CD4-positive, alpha-beta T cell treated with Interleukin-15 for 1 hour (primary cell): ENCODE results near the gene SLC29A3.

Source experiments
- DNase-seq: peaks from one replicate; pipeline ENCODE4 v3.0.0-alpha.2; 2020

SLC29A3 gene

GRCh38 chr10:71301371-71301916 is 17.6 kb upstream of the SLC29A3 start:
- DNase-seq = no peak

- no peak for DNase-seq
Measured at GRCh38 chr10:71302451-71302850, 16.6 kb upstream of the SLC29A3 start.

- DNase-seq = no peak
Measured at GRCh38 chr10:71302874-71303568, 16.0 kb upstream of the SLC29A3 start.

GRCh38 chr10:71303569-71303907 is 15.5 kb upstream of the SLC29A3 start:
- DNase-seq = no peak

- no peak for DNase-seq
Measured at GRCh38 chr10:71304914-71305313, 14.1 kb upstream of the SLC29A3 start.

- no peak for DNase-seq
Measured at GRCh38 chr10:71306979-71307378, 12.1 kb upstream of the SLC29A3 start.

GRCh38 chr10:71307469-71308085 is 11.5 kb upstream of the SLC29A3 start:
- no peak for DNase-seq

GRCh38 chr10:71308244-71308643 is 10.8 kb upstream of the SLC29A3 start:
- no peak for DNase-seq

GRCh38 chr10:71308985-71309384 is 10.1 kb upstream of the SLC29A3 start:
- no peak for DNase-seq

- DNase-seq = no peak
Measured at GRCh38 chr10:71309919-71310318, 9.1 kb upstream of the SLC29A3 start.

- DNase-seq = no peak
Measured at GRCh38 chr10:71312220-71312619, 6.8 kb upstream of the SLC29A3 start.

- no peak for DNase-seq
Measured at GRCh38 chr10:71312811-71313789, 6.0 kb upstream of the SLC29A3 start.

GRCh38 chr10:71314028-71314693 is 4.9 kb upstream of the SLC29A3 start:
- DNase-seq = peak; percentile 49

GRCh38 chr10:71314694-71315225 is 4.3 kb upstream of the SLC29A3 start:
- no peak for DNase-seq

GRCh38 chr10:71316056-71316785 is 2.8 kb upstream of the SLC29A3 start:
- DNase-seq = no peak

GRCh38 chr10:71316786-71317160 is 2.3 kb upstream of the SLC29A3 start:
- no peak for DNase-seq

GRCh38 chr10:71317739-71318138 is 1.3 kb upstream of the SLC29A3 start:
- DNase-seq = no peak

GRCh38 chr10:71319800-71320392 is 837 bp downstream of the SLC29A3 start:
- DNase-seq = no peak

GRCh38 chr10:71320592-71320991 is 1.5 kb downstream of the SLC29A3 start:
- DNase-seq = no peak

GRCh38 chr10:71321386-71321785 is 2.3 kb downstream of the SLC29A3 start:
- DNase-seq = no peak

- no peak for DNase-seq
Measured at GRCh38 chr10:71323407-71323806, 4.3 kb downstream of the SLC29A3 start.
